CD8-positive, alpha-beta memory T cell (primary cell): Measurements from ENCODE around the gene SEMA4D. TPM values are rescaled to one million over a fixed set of nuclear protein-coding genes. Genes with fewer than 3 reads are reported as not detected.
A peak's percentile ranks its signal among the peaks of the same experiment; 100 is the strongest.

Source experiments
- CTCF ChIA-PET: fragments of 350-600 bp; sonication (Branson Sonifier 250); formaldehyde crosslinking; loops from one replicate; lab custom pipeline; 2021; ENCODE audit warnings: antibody characterized with exemption; lab: Charles Lee
- POLR2A ChIA-PET: fragments of 350-600 bp; sonication (Branson Sonifier 250); formaldehyde crosslinking; loops from one replicate; lab custom pipeline; 2021; ENCODE audit warnings: antibody characterized with exemption; lab: Charles Lee
- DNase-seq, 5 donors: peaks; one replicate each; pipeline versions ENCODE4 v3.0.0 to v3.0.0-alpha.2; 2020 to 2022; ENCODE audit warnings: mixed read lengths in 1 of 5
- H3K27ac ChIP-seq: one replicate; pipeline ENCODE4 v1.7.0; 2013; ENCODE audit warnings: low read depth, mild to moderate bottlenecking, low read length, moderate library complexity
- H3K27me3 ChIP-seq: 2 replicates; pipeline ENCODE4 v1.7.0; 2013; ENCODE audit warnings: low read length, mild to moderate bottlenecking; ENCODE audit not compliant: insufficient read depth, poor library complexity, severe bottlenecking
- H3K36me3 ChIP-seq: 2 replicates; pipeline ENCODE4 v1.7.0; 2013; ENCODE audit warnings: mild to moderate bottlenecking, low read length, moderate library complexity; ENCODE audit not compliant: insufficient read depth
- H3K4me1 ChIP-seq: 2 replicates; pipeline ENCODE4 v1.7.0; 2013; ENCODE audit warnings: mild to moderate bottlenecking, low read length, moderate library complexity; ENCODE audit not compliant: insufficient read depth
- H3K4me3 ChIP-seq: 2 replicates; pipeline ENCODE4 v1.7.0; 2013; ENCODE audit warnings: mild to moderate bottlenecking, low read length
- H3K9me3 ChIP-seq: 2 replicates; pipeline ENCODE4 v1.7.0; 2013; ENCODE audit warnings: mild to moderate bottlenecking, low read length
- H3K27ac Mint-ChIP-seq, 8 donors: one replicate each; pipeline ENCODE4 v1.8.0; 2020 to 2021; ENCODE audit warnings: mixed read lengths in 8 of 8, mild to moderate bottlenecking in 6 of 8, inconsistent platforms in 3 of 8, moderate library complexity in 3 of 8
- H3K27me3 Mint-ChIP-seq, 2 donors: one replicate each; pipeline ENCODE4 v1.8.0; 2020 to 2021; ENCODE audit warnings: mixed read lengths in 2 of 2, mild to moderate bottlenecking in 1 of 2, moderate library complexity in 1 of 2
- H3K36me3 Mint-ChIP-seq, 3 donors: one replicate each; pipeline ENCODE4 v1.8.0; 2020 to 2021; ENCODE audit warnings: mixed read lengths in 3 of 3, inconsistent platforms in 1 of 3, mild to moderate bottlenecking in 1 of 3
- H3K4me1 Mint-ChIP-seq, 3 donors: one replicate each; pipeline ENCODE4 v1.8.0; 2020 to 2021; ENCODE audit warnings: mixed read lengths in 3 of 3, inconsistent platforms in 1 of 3, mild to moderate bottlenecking in 1 of 3
- H3K4me3 Mint-ChIP-seq, 7 donors: one replicate each; pipeline ENCODE4 v1.8.0; 2020 to 2021; ENCODE audit warnings: mixed read lengths in 7 of 7, mild to moderate bottlenecking in 6 of 7, moderate library complexity in 4 of 7, inconsistent platforms in 2 of 7
- H3K9me3 Mint-ChIP-seq, 5 donors: one replicate each; pipeline ENCODE4 v1.8.0; 2020 to 2022; ENCODE audit warnings: mixed read lengths in 5 of 5, mild to moderate bottlenecking in 3 of 5, moderate library complexity in 2 of 5, inconsistent platforms in 1 of 5
- polyA plus RNA-seq: library from polyadenylated mRNA; unstranded; fragments of 300-500 nt; fragmentation: Illumina TruSeq; gene quantifications from one replicate; pipeline ENCODE4 v1.2.3, GENCODE V29; 2021
- total RNA-seq, 2 experiments: library from RNA; stranded (reverse); gene quantifications; one replicate each; pipeline ENCODE4 v1.2.3, GENCODE V29; 2021

SEMA4D gene
- total and polyA plus RNA-seq, 3 experiments from 2014 or later = 227 to 243 (median 238) TPM

DNA sequence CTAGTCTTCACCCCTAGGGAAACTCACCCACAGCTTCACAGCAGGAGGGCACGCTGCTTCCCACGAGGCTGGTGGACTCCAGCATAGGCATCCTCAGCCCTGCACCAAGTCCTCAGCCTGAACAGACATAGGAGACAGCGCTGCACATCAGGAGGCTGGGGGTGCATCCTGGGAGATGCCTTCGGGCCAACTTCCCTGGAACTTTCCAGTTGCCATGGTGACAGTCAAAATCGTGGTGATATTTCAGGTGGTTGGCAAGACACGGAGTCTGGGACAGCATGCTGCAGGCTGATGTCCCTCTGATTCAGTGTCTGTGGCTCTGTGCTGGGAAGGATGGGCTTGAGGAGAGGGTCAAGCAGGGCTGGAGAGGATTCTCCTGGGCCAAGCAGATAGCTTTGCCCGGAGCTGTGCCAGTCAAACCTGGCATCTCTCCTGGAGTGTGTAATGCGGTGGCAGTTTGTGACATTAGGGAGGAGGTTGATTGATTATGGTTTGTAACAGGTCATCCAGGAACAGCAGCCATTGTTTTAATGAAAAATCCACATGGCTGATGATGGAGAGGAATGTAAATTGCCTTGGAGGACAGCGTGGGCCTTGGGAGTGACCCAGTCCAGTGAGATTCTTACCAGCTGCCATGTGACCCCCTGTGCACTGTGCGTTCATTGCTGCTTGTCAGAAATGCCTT is 35.6 kb upstream of the SEMA4D start:
- peak overlapping the region in 3 of 7 donors; percentile 41 to 63 (median 52) for H3K4me3 Mint-ChIP-seq
- Histone ChIP-seq H3K4me3 (no peak overlapping the region), H3K27me3 (no peaks in the 10 kb centered on the region), H3K36me3 (no peaks in the 10 kb centered on the region), H3K9me3 (no peaks in the 10 kb centered on the region), H3K4me1 (peaks cover 98% of the 10 kb centered on the region), H3K27ac (no peak overlapping the region)
- ChIA-PET POLR2A (no interaction called here), CTCF (interaction anchor here (1.6 to 4.2 kb wide), 2 partner anchors 15 to 16 kb away, joined by 10 to 25 read pairs; no protein-coding TSS in a partner anchor)
- H3K36me3 Mint-ChIP-seq = no peaks in the 10 kb centered on the region
- H3K27ac Mint-ChIP-seq = peak overlapping the region; percentile 64 to 93 (median 82)
- H3K27me3 Mint-ChIP-seq = no peaks in the 10 kb centered on the region
- DNase-seq = no peak
- peaks cover 92 to 99% (median 99%) of the 10 kb centered on the region in 3 donors for H3K4me1 Mint-ChIP-seq
- no peaks in the 10 kb centered on the region for H3K9me3 Mint-ChIP-seq

DNA sequence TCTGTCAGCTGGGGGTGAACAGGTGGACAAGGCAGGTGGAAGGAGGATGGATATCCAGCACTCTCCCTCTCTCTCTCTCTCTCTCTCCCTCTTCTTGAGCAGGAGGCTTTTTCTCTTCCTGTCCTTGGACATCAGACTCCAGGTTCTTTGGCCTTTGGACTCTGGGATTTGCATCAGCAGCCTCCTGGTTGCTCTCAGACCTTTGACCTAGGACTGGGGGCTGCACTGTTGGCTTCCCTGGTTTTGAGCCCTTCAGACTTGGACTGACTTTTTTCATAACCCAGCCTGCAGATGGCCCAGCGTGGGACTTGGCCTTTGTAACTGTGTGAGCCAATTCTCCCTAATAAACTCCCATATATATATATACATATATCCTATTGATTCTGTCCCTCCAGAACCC is 35.0 kb upstream of the SEMA4D start:
- Histone ChIP-seq H3K27me3 (no peaks in the 10 kb centered on the region), H3K9me3 (no peaks in the 10 kb centered on the region), H3K4me3 (no peak overlapping the region), H3K36me3 (no peaks in the 10 kb centered on the region), H3K4me1 (peaks cover 98% of the 10 kb centered on the region), H3K27ac (no peak overlapping the region)
- Mint-ChIP-seq H3K4me3 (peak overlapping the region in 2 of 7 donors; percentile 8 to 22), H3K4me1 (peaks cover 92 to 99% (median 99%) of the 10 kb centered on the region in 3 donors), H3K27ac (peak overlapping the region in 7 of 8 donors; percentile 64 to 96 (median 80)), H3K36me3 (no peaks in the 10 kb centered on the region), H3K9me3 (no peaks in the 10 kb centered on the region), H3K27me3 (no peaks in the 10 kb centered on the region)
- POLR2A ChIA-PET = no interaction called here
- no peak for DNase-seq
- CTCF ChIA-PET = interaction anchor here (0.8 to 4.2 kb wide), 3 partner anchors 16 to 109 kb away, joined by 3 to 25 read pairs (median 3); no protein-coding TSS in a partner anchor

DNA sequence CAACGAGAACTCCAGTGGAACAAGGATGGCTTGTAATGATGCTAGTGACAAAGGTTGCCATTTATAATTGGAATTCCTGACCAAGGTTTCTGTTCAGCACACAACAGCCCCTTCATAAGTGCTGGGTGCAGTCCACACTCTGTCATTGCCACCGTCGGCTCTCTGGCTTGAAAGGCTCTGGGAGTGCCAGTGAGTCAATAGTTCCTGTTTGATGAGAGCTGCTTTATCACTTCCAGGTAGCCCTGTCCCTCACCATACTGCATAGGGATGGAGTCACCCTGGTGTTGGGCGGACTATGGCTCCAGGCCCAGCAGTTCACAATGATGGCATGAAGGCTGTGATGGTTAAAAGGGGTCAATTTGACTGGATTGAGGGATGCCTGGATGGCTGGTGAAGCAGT is 34.6 kb upstream of the SEMA4D start:
- Mint-ChIP-seq H3K4me1 (peaks cover 92 to 99% (median 99%) of the 10 kb centered on the region in 3 donors), H3K27me3 (no peaks in the 10 kb centered on the region), H3K9me3 (no peaks in the 10 kb centered on the region), H3K36me3 (no peaks in the 10 kb centered on the region), H3K4me3 (peak overlapping the region in 3 of 7 donors; percentile 22 to 51 (median 37)), H3K27ac (peak overlapping the region; percentile 64 to 96 (median 78))
- no peak for DNase-seq
- Histone ChIP-seq H3K27ac (no peak overlapping the region), H3K27me3 (no peaks in the 10 kb centered on the region), H3K36me3 (no peaks in the 10 kb centered on the region), H3K4me3 (no peak overlapping the region), H3K9me3 (no peaks in the 10 kb centered on the region), H3K4me1 (peaks cover 98% of the 10 kb centered on the region)
- ChIA-PET POLR2A (no interaction called here), CTCF (interaction anchor here (0.8 to 4.2 kb wide), 3 partner anchors 17 to 108 kb away, joined by 3 to 25 read pairs (median 3); no protein-coding TSS in a partner anchor)

- Mint-ChIP-seq H3K36me3 (no peaks in the 10 kb centered on the region), H3K27me3 (no peaks in the 10 kb centered on the region), H3K27ac (peak overlapping the region in 7 of 8 donors; percentile 7 to 96 (median 80)), H3K4me3 (peak overlapping the region in 1 of 7 donors; percentile 51), H3K4me1 (peaks cover 92 to 99% (median 99%) of the 10 kb centered on the region in 3 donors), H3K9me3 (no peaks in the 10 kb centered on the region)
- ChIA-PET POLR2A (no interaction called here), CTCF (interaction anchor here (1.0 to 4.2 kb wide), 4 partner anchors 17 to 111 kb away, joined by 3 to 25 read pairs (median 3); no protein-coding TSS in a partner anchor)
- H3K4me1 ChIP-seq = peaks cover 98% of the 10 kb centered on the region
- H3K27ac ChIP-seq = no peak overlapping the region
- H3K4me3 ChIP-seq = no peak overlapping the region
- H3K36me3 ChIP-seq = no peaks in the 10 kb centered on the region
- H3K27me3 ChIP-seq = no peaks in the 10 kb centered on the region
- no peaks in the 10 kb centered on the region for H3K9me3 ChIP-seq
- no peak for DNase-seq
These were observed 33.9 kb upstream of the SEMA4D start for GRCh38 chr9:89531766-89532165.

DNA sequence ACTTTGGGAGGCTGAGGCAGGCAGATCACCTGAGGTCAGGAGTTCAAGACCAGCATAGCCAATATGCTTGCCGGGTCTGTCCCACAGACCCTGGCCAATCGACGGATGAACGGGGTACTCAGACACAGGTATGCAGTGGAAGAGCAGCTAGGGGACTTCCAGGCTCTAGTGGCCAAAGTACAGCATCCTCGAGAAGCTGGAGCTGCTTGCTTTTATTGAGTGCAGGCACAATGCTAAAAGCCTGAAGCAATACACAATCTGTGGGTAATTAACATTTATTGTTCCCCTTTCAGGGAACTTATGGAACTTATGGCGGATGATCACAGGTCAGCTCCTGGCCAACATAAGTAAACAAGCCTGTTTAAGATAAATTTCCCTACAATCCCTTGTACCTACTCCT is 32.8 kb upstream of the SEMA4D start:
- DNase-seq = no peak
- peaks cover 98% of the 10 kb centered on the region for H3K4me1 ChIP-seq
- no peaks in the 10 kb centered on the region for H3K36me3 ChIP-seq
- Mint-ChIP-seq H3K27me3 (no peaks in the 10 kb centered on the region), H3K9me3 (no peaks in the 10 kb centered on the region), H3K36me3 (no peaks in the 10 kb centered on the region), H3K4me1 (peaks cover 93 to 100% (median 100%) of the 10 kb centered on the region in 3 donors), H3K4me3 (no peak overlapping the region), H3K27ac (peak overlapping the region in 5 of 8 donors; percentile 35 to 77 (median 43))
- no peak overlapping the region for H3K27ac ChIP-seq
- no peaks in the 10 kb centered on the region for H3K9me3 ChIP-seq
- ChIA-PET CTCF (interaction anchor here (1.1 to 4.2 kb wide), 7 partner anchors 8 to 93 kb away, joined by 3 to 25 read pairs (median 4); no protein-coding TSS in a partner anchor), POLR2A (interaction anchor here (0.6 kb wide), 1 partner anchor 48 kb away, joined by 3 read pairs; no protein-coding TSS in a partner anchor)
- no peak overlapping the region for H3K4me3 ChIP-seq
- no peaks in the 10 kb centered on the region for H3K27me3 ChIP-seq

DNA sequence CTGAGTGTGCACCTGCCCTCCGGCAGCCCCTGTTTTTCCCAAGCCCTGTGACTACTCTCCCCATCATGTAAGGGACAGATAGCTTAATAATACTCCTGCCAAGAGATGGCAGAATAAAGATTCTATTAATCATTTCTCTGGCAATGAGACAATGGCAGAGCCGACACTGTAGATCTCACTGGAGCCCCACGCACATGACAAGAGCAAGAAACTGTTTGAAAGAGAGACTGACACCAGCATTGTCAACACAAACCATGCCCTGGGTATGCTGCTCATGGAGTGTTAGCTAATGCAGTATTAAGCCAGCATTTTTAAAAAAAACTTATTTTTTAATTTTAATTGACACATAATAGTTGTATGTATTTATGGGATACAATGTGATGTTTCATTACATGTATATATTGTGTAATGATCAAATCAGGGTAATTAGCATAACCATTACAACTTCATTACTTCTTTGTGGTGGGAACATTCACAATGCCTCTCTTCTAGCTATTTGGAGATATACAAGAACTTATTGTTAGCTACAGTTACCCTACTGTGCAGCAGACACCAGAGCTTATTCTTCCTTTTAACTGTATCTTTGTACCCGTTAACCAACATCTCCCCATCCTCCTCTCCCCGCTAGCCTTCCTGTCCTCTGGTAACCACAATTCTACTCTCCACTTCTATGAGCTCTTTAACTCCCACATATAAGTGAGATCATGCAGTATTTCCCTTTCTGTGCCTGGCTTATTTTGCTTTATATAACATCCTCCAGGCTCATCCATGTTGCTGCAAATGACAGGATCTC is 31.5 kb upstream of the SEMA4D start:
- no peak overlapping the region for H3K27ac ChIP-seq
- CTCF ChIA-PET = interaction anchor here (0.7 to 4.2 kb wide), 12 partner anchors 13 to 102 kb away, joined by 3 to 25 read pairs (median 3); no protein-coding TSS in a partner anchor
- Mint-ChIP-seq H3K9me3 (no peaks in the 10 kb centered on the region), H3K4me1 (peaks cover 93 to 100% (median 100%) of the 10 kb centered on the region in 3 donors), H3K27me3 (no peaks in the 10 kb centered on the region), H3K36me3 (no peaks in the 10 kb centered on the region), H3K27ac (peak overlapping the region; percentile 15 to 81 (median 76)), H3K4me3 (peak overlapping the region in 6 of 7 donors; percentile 29 to 65 (median 52))
- no peaks in the 10 kb centered on the region for H3K27me3 ChIP-seq
- peaks cover 98% of the 10 kb centered on the region for H3K4me1 ChIP-seq
- POLR2A ChIA-PET = interaction anchor here (0.5 to 1.5 kb wide), 3 partner anchors 27 to 107 kb away, joined by 3 to 4 read pairs (median 4); no protein-coding TSS in a partner anchor
- no peak overlapping the region for H3K4me3 ChIP-seq
- H3K9me3 ChIP-seq = no peaks in the 10 kb centered on the region
- DNase-seq = peak in 1 of 5 donors; percentile 66
- H3K36me3 ChIP-seq = no peaks in the 10 kb centered on the region

DNA sequence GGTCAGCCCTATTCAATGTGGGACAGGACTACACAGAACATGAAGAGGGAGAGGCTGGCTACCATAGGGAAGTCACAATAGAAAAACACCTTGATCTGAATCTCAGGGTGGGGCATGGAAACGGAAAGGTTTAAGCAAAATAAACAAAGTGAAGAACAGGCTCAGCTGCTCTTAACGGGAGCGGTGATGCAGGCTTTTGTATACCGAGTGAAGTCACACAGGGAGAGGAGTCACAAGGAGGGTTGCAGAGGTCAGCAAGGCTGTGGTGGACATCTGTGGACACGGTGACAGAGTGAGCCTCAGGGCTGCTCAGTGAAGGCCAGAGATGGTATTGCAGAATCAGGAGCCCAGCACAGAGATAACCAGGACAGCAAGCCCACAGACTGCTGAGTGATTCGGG is 30.6 kb upstream of the SEMA4D start:
- ChIA-PET CTCF (interaction anchor here (1.4 to 2.0 kb wide), 3 partner anchors 15 to 99 kb away, joined by 3 to 6 read pairs (median 4); no protein-coding TSS in a partner anchor), POLR2A (interaction anchor here (1.1 to 1.5 kb wide), 2 partner anchors 10 to 26 kb away, joined by 3 to 4 read pairs; no protein-coding TSS in a partner anchor)
- Histone ChIP-seq H3K27ac (no peak overlapping the region), H3K4me3 (no peak overlapping the region), H3K4me1 (peaks cover 98% of the 10 kb centered on the region), H3K9me3 (no peaks in the 10 kb centered on the region), H3K27me3 (no peaks in the 10 kb centered on the region), H3K36me3 (no peaks in the 10 kb centered on the region)
- no peaks in the 10 kb centered on the region for H3K36me3 Mint-ChIP-seq
- no peak for DNase-seq
- H3K4me3 Mint-ChIP-seq = peak overlapping the region; percentile 0 to 63 (median 27)
- H3K27ac Mint-ChIP-seq = peak overlapping the region in 7 of 8 donors; percentile 11 to 81 (median 73)
- H3K9me3 Mint-ChIP-seq = no peaks in the 10 kb centered on the region
- peaks cover 94 to 100% (median 100%) of the 10 kb centered on the region in 3 donors for H3K4me1 Mint-ChIP-seq
- no peaks in the 10 kb centered on the region for H3K27me3 Mint-ChIP-seq
